ENCODE data around the gene KRTAP10-3.

The KRTAP10-3 gene

GRCh38 chr21:44583089-44583799 lies 24.6 kb upstream of the KRTAP10-3 start:
- peak overlapping the region; percentile 44 for H3K27ac ChIP-seq
- no peak for TF ChIP-seq ZFX (IDR thresholded peaks at IDR 0.05; ENCODE audit: borderline replicate concordance)

GRCh38 chr21:44582055-44582454 lies 23.5 kb upstream of the KRTAP10-3 start:
- no peak overlapping the region for H3K27ac ChIP-seq
- TF ChIP-seq CTCF (IDR thresholded peaks at IDR 0.05) (no peak), ZFX (IDR thresholded peaks at IDR 0.05; ENCODE audit: borderline replicate concordance) (no peak)

GRCh38 chr21:44581158-44581557 lies 22.6 kb upstream of the KRTAP10-3 start:
- TF ChIP-seq ZFX (IDR thresholded peaks at IDR 0.05; ENCODE audit: borderline replicate concordance): no peak
- H3K27ac ChIP-seq: peak overlapping the region; percentile 47

- H3K27ac ChIP-seq: peak within 1 kb of the TSS; percentile 47
- peak; percentile 41 for TF ChIP-seq CTCF (IDR thresholded peaks at IDR 0.05)
Observed at GRCh38 chr21:44580231-44580821, 21.7 kb upstream of the KRTAP10-3 start, which contains the start of gene KRTAP10-5. TSS of gene KRTAP10-5 (minus strand) at chr21:44580604. CDS start at chr21:44580578, 26 bp downstream.

GRCh38 chr21:44579833-44580144 lies 21.2 kb upstream of the KRTAP10-3 start:
- no peak overlapping the region for H3K27ac ChIP-seq
- TF ChIP-seq CTCF (IDR thresholded peaks at IDR 0.05) (no peak), ZFX (IDR thresholded peaks at IDR 0.05; ENCODE audit: borderline replicate concordance) (no peak)

GRCh38 chr21:44579056-44579832 lies 20.6 kb upstream of the KRTAP10-3 start:
- TF ChIP-seq CTCF (IDR thresholded peaks at IDR 0.05) (no peak), ZFX (IDR thresholded peaks at IDR 0.05; ENCODE audit: borderline replicate concordance) (no peak)
- H3K27ac ChIP-seq: no peak overlapping the region

GRCh38 chr21:44578371-44579055 lies 19.9 kb upstream of the KRTAP10-3 start:
- H3K27ac ChIP-seq: no peak overlapping the region
- TF ChIP-seq ZFX (IDR thresholded peaks at IDR 0.05; ENCODE audit: borderline replicate concordance): no peak
- no peak for TF ChIP-seq CTCF (IDR thresholded peaks at IDR 0.05)

- H3K27ac ChIP-seq: no peak overlapping the region
- TF ChIP-seq ZFX (IDR thresholded peaks at IDR 0.05; ENCODE audit: borderline replicate concordance): no peak
- TF ChIP-seq CTCF (IDR thresholded peaks at IDR 0.05): no peak
Observed at GRCh38 chr21:44576025-44576420, 17.4 kb upstream of the KRTAP10-3 start.
